NCI-H82 treated with DMSO at 0.1 percent for 48 hours (cell line): ENCODE results near the gene PNPLA3.
A peak's percentile ranks its signal among the peaks of the same experiment; 100 is the strongest.

Experiments
- DNase-seq: peaks from one replicate; lab custom pipeline; 2025; ENCODE audit not compliant: unreplicated experiment; lab: John Stamatoyannopoulos, UW

Gene PNPLA3, protein sequence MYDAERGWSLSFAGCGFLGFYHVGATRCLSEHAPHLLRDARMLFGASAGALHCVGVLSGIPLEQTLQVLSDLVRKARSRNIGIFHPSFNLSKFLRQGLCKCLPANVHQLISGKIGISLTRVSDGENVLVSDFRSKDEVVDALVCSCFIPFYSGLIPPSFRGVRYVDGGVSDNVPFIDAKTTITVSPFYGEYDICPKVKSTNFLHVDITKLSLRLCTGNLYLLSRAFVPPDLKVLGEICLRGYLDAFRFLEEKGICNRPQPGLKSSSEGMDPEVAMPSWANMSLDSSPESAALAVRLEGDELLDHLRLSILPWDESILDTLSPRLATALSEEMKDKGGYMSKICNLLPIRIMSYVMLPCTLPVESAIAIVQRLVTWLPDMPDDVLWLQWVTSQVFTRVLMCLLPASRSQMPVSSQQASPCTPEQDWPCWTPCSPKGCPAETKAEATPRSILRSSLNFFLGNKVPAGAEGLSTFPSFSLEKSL

DNA sequence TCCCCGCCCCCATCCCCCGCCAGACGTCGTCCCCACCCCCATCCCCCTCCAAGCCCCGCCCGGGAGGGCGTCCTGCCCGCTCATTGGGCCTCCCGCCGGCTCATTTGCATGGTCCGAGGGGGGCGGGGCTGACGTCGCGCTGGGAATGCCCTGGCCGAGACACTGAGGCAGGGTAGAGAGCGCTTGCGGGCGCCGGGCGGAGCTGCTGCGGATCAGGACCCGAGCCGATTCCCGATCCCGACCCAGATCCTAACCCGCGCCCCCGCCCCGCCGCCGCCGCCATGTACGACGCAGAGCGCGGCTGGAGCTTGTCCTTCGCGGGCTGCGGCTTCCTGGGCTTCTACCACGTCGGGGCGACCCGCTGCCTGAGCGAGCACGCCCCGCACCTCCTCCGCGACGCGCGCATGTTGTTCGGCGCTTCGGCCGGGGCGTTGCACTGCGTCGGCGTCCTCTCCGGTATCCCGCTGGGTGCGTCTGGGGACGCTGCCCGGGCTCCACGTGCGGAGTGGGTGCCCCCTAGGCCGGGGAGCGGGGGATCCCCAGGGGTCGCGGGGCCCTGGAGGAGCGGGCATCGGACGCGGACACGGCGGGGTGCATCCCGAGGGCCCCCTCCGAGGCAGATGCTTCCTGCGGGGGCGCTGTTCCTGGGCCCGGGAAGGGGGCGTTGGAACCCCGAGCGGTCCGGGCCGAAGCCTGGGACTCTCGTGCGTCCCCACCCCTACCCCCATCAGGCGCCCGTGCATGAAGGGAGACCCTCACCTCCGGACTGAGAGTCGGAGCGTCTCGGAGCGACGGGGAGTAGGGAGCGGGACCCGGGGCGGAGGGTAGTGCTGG lies at the start of gene PNPLA3:
Gene PNPLA3 (plus strand): TSS at position 175 of the 834 bp plus-strand sequence. CDS start 107 bp downstream, at position 282.
- peak; percentile 62 for DNase-seq

DNA sequence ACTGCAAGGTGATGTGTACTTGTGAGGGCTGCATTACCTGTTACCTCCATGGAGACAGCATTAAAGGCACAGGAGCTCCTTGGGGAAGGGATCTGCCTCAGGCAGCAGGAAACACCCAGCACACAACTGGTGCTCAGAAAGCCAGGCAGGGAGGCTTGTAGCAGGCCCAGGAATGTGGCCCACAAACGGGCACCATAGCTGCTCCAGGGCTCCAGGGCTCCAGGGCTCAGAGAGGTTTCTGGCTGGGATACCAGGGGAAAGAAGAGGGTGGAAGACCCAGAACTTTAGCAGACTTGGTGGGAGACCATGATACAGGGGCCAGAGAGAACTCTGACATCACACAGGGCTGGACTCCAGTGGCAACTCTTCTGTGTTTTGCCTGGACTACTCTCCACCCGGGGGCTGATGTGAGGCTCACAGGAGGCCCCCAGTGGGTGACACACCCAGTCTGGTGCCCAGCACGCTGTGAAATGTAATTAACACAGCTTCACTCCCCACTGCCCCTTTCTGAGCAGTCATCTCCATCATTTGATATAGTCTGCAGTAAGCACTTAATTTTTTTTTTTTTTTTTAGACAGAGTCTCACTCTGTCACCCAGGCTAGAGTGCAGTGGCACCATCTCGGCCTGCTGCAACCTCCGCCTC lies 46.6 kb upstream of the PNPLA3 start:
- DNase-seq = no peak

DNA sequence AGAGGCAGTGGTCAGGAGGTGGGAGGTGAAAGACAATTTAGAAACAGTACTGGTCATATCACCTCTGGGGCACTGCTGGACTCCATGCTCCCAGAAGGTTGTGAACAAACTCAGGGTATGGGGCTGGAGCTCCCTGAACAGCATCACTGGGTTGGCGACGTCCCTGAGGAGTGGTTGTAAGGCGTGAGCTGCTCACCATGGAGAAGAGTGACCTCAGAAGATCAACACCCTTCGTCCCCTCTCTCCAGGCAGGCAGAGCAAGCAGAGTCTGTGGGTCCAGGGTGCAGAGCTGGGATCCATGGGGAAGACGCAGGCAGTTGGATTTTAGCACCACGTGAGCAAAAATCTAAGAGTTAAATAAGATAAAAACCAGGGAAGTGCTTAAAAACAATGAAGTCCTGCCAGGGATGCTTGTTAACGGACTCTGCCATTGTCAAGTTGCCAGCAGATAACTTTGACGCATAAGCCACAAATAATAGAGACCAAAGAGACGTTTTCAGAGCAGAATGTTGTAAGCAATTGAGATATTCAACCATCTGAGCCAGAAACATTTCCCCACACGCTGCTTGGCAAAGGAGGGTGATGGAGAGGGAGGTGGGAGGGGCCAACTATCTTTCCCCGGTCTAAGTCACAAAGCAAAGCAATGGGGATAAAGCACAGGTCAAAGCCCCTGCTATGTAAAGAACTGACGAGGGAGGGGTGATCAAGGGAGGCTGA lies 45.4 kb upstream of the PNPLA3 start:
- DNase-seq = no peak

DNA sequence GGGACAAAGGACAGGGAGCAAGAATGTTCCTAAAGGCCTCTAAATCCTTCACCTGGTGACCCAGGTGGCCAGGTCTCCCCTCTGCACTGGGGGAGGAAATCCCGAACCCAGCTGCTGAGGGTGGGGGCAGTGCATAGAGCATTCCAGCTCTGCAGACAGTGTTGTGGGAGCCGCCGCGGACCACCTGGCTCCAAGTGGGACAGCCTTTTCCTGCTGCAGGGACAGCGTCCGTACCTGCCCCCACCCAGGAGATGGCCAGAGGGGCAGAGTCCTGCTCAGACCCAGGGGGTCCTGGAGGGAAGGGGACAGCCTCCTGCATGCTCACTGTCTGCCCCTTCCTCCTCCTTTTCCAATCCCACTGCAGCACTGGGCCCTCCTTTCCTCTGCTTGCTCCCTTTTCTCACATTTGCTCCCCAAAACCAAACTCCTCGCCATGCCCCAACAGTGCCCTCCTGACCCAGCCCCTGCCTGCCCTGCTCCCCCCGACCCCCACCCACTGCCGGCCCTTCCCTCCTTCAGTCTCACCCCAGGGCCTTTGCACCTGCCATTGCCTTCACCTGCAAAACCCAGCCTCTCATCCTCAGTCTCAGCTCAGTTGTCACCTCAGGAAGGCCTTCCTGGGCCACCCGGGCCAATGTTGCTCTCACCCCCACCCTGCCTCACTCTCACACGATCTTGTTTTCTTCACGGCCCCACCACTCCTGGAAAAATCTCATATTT lies 44.6 kb upstream of the PNPLA3 start:
- DNase-seq = no peak

DNA sequence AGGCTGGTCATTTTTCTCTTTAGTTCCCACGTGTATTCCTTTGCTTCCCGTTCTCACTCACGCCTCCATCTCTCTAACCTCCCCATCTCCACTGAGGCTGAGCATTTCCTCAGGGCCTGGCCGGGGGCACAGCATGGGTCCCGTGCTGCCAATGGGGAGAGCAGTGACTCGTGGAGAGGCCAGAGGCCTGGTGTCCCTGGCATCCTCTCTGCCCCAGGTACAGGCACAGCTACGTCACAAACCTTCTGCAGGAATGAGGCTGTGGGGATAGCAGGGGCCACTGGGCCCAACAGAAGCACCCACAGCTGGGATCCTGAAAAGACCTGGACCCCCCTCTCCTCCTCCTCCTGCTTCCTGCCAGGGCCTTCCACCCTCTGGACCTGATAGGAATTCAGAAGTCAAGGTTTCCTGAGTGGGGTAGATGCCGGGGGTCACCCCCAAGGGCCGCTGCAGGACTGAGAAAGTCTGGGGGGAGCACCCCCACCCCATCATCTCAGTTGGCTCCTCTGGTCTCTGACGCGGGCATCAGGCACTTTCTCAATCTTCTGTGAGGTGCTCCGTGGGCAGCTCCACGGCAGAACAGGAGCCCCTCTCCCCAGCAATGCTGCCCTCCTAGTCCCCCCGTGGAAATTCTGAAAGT lies 43.6 kb upstream of the PNPLA3 start:
- DNase-seq = no peak

DNA sequence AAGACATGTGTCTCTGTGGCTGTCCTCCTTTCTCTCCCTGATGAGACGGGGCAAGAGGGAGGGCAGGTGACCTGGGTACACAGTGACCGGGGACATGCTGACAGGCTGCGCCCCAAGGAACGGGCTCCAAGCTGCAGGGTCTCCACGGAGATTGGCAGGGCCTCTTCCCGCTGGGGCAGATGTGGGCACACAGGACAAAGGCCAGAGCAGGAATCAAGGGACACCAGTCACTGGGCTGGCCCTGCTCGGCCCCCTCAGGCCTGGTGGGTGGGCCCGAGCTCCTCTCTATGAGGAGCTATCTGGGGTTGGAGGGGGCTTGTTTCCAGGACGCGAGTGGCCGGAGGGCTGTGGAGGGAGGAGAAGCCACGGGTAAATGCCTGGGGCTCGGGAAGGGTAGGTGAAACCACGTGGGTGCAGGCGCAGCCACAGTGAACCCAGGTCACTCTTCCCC lies 43.0 kb upstream of the PNPLA3 start:
- DNase-seq = no peak

DNA sequence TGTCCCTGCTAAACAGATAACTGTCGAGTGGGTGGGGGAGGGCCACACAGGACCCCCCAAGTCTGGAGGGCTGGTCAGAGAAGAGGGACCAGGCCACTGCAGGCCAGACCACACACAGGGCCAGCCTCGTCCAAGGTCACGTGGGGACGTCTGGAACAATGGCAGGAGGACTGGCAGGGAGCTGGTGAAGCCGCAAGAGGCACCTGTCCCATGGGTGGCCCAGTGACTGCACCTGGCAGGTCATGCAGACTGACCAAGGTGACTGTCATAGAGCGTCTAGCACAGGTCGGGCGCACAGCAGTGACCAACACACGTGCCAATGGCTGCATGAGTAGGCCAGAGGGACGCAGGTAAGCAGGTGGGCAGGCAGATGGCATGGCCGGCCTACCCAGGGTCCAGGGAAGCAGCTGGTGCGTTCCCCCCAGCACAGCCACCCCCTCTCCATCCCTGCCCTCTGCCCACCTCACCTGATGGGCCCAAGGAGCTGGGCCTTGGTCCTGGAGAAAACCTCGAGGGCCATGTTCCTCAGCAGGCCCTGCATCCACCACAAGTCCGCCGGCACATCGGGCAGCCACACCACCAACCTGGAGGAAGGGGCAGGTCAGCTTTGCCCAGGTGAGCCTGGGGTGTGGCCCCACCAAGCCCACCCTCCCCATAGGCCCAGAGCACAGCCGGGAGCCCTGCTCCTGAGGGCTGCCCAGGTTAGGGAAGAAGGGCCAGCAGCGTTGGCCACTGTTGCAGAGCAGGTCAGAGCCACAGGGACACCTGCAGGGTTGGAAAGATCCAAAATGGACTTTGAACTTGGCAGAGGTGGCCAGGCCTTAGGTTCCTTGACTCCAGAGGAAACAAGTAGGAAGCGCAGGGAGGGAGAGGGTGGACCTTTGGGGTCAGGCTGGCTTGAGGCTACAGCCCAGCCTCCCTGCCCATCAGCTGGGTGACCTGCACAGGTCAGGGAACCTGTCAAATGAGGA lies 42.2 kb upstream of the PNPLA3 start:
- no peak for DNase-seq

DNA sequence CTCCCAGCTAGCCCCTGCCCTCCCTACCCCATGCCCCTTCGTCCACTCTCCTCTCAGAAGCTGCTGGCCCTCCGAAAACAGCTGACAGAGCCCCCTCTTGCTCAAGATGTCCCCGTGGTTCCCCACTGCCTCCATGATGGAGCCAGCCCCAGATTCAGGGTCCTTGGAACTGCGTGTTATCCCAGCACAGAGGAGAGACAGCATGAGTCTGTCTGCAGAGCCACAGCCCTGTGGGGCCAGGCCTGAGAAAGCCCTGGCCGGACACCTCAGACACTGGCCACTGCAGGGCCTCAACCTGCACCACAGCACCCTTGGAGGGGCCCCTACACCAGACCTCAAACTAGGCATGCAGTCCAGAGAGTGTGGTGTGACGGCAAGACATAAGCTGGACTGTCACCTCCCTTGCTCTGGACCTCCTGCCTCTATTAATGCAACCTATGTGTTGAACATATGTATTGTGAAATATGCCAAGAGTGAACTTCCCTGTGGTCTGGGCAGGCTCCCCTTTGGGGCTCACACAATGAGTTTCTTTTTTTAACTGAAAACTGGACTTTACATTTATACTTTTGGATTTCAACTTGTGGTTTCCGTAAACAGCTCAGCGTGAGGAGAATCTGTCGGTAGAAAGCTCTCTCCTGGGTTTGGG lies 41.4 kb upstream of the PNPLA3 start:
- no peak for DNase-seq

DNA sequence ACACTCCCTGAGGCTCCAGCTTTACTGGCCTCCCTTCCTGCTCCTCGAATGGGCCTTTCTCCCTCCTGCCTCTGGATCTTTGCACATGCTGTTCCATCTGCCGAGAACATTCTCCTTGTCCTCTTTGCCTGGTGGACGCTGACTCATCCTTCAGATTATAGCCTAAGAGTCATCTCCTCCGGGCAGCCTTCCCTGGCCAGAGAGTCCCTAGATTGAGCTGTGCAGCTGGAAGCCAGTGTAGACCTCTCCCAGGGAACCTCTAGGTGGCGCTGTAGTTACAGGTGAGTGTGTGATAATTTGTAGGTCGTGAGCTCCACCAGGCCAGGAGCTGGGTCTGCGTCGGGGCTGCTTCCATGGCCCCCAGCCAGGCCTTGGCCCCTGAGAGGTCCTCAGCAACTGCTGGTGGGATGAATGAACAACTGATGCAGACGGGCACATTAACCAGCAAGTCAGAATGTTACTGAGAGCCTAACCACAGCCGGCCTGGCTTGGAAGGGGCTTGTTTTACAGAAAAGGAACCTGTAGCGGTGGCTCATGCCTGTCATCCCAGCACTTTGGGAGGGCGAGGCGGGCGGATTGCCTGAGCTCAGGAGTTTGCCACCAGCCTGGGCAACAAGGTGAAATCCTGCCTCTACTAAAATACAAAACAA lies 40.5 kb upstream of the PNPLA3 start:
- peak; percentile 34 for DNase-seq

DNA sequence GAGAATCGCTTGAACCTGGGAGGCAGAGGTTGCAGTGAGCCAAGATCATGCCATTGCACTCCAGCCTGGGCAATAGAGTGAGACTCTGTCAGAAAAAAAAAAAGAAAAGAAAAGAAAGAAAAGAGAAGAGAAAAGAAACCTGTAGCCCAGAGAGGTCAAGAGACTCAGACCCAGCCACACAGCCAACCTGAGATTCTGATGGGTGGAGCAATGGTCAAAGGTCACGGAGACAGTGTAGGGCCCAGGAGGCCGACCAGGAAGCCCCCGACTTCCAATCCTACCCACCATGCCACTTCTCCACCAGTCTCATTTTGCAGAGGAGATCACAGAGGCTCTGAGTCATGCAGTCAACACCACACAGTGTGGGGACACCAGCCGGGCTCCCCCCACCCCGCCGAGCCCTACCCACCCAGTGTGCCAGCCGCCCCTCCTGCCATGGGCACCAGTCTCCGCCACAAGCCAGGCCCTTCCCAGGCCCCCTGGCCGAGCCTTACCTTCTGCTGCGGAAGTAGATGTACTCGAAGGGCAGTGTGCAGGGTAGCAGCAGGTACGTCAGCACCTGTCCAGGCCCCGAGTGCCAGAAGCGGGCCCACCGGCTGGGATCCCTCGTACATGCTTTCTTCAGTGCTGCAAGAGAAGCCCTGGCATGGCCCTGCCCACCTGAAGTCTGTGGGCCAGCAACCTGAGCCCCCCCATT lies 39.7 kb upstream of the PNPLA3 start:
- no peak for DNase-seq

DNA sequence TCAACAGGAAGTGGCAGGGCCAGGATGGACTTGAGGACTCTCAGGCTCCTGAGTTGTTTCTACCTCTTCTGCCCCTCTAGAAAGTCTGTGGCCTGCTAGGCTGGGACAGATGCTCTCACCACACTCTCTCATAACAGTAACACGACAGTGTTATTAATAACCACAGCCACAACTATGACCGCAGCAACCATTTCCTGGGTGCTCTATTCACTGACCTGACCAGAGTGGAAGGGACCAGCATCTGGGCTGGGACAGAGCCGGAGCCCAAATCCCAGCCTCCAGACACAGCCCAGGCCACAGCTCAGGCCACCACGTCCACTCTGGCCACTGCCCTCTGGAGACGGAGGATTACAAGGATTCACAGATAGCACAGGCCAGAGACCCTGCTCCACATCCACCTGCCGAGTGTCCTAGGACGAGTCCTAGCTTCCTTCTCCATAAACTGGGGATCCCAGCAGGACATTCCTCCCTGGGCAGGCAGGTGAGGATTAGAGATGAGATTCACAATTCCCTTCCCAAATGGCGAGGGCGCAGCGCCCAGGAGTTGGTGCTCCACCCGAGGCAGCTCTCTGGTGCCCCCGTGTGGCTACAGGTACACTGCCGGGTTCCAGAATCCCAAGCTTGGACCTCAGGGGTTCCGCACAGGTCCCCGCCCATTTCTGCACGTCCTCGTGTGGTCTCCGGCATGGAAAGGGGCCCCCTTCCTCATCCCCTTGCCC lies 38.8 kb upstream of the PNPLA3 start:
- peak; percentile 8 for DNase-seq

DNA sequence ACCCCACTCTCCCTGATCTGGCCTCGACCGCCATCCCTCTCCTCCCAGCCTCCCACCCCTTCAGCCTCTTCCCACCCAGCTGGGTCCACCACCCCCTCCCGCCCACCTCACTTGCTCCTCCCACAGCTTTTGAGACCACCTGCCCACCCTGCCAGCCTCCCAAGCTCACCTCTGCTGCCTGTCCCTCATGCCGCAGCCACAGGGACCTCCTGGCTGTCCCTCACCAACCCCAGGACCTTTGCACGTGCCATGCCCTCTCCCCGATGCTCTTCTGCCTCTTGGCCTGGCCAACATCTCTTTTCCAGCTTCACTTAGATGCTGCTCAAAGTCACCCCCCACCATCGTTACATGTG lies 38.3 kb upstream of the PNPLA3 start:
- DNase-seq = no peak

DNA sequence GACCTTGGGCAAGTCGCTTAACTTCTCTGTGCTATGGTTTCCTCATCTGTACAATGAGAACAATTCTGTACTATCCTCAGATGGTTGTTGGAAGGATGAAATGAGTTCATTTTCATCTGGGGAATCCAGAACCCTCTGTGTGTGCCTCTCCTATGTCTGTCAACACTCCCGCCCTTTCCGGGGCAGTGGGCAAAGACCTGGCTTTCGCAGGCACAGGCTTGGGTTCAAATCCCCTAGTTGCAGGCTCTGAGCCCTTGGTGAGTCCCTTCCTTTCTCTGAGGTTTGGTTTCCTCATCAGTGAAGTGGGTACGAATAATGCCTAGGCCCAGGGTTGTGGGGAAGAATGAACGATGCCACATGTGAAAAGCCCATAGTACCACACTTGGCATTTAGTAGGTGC lies 37.8 kb upstream of the PNPLA3 start:
- no peak for DNase-seq

DNA sequence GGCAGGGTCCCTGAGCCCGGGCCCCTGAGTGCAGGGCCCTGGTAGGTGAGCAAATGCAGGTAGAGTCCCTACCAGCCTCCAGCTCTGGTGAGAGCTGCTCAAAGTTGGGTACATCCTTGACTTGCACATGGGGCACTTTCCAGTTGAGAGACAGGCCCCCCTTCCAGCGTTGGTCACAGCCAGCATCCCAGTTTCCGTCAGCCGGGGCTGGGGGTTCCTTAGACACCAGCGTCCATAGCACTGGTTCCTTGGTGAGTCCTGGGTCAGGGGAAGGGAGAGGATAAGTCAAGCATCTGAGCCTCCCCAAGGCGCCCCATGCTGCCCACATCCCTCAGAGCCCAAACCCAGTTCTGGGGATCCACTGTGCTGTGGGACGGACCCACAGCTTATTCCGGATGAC lies 37.4 kb upstream of the PNPLA3 start:
- DNase-seq = no peak

DNA sequence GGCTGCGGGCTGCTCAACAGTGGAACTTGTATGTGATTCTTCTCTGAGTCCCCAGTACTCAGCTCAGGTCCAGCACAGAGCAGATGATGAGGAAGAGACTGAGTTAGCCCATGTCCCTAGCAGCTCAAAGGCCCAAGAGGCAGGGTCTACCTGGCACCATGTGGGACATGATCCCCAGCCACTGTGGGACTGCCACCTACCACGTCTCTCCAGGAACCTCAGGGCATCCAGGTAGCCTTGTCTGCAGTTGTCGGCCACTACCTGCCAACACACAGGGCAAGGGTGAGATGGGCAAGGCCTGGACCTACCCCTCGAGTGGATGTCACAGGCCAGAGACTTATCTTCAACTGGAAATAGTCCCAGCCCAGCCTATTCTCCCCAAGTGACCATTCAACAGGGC lies 36.2 kb upstream of the PNPLA3 start:
- no peak for DNase-seq

DNA sequence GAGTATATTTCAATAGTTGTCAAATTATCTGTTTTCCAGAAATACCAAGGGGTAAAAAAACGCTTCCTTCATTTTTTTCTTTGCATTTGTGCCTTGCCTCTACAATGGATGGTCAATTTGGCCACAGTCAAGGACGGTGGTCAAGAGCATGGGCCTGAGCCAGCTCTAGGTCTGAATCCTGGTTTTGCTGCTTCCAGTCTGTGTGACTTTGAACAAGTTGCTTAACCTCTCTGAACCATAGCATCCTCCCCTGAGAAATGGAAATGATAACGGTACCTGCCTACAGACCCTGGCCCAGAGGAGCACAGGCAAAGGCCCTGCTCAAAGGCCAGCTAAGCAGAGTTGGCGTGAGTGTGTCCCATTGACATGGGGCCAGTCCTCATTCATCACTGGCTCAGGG lies 34.9 kb upstream of the PNPLA3 start:
- no peak for DNase-seq
